GM12873 (cell line): ENCODE measurements around the gene RLN3.

Source experiments
- CTCF ChIP-seq: IDR thresholded peaks from 2 replicates; pipeline ENCODE4 v1.5.1; 2012; ENCODE audit warnings: low read depth, mild to moderate bottlenecking, moderate library complexity, low read length, control low read depth; ENCODE audit not compliant: insufficient read depth; ENCODE audit errors: missing control alignments

Gene RLN3

GRCh38 chr19:14002571-14003250 is 25.2 kb upstream of the RLN3 start:
- no peak for TF ChIP-seq CTCF

GRCh38 chr19:14003251-14004055 is 24.5 kb upstream of the RLN3 start:
- no peak for TF ChIP-seq CTCF

- TF ChIP-seq CTCF: no peak
Measured at GRCh38 chr19:14004619-14005348, 23.2 kb upstream of the RLN3 start.

- no peak for TF ChIP-seq CTCF
Measured at GRCh38 chr19:14005349-14006084, 22.4 kb upstream of the RLN3 start.

GRCh38 chr19:14006085-14006765 is 21.7 kb upstream of the RLN3 start, which contains the start of gene RFX1:
Gene RFX1 (minus strand): TSS chr19:14006320. CDS start chr19:13993843, 12,477 bp downstream.
- TF ChIP-seq CTCF: no peak

- no peak for TF ChIP-seq CTCF
Measured at GRCh38 chr19:14006766-14007562, 21.0 kb upstream of the RLN3 start.
